Ishikawa (cell line): Measurements from ENCODE around the gene NME3.

Experiments
- CEBPB ChIP-seq: IDR thresholded peaks from 2 replicates; pipeline ENCODE4 v1.6.1; 2012
- CREB1 ChIP-seq: IDR thresholded peaks from 2 replicates; pipeline ENCODE4 v1.6.1; 2012; ENCODE audit warnings: low read depth
- EGR1 ChIP-seq: IDR thresholded peaks from 2 replicates; pipeline ENCODE4 v1.6.1; 2012
- EP300 ChIP-seq: IDR thresholded peaks from 2 replicates; pipeline ENCODE4 v1.6.1; 2012; ENCODE audit warnings: borderline replicate concordance
- FOXM1 ChIP-seq: IDR thresholded peaks from 2 replicates; pipeline ENCODE4 v1.6.1; 2012; ENCODE audit warnings: low read depth, borderline replicate concordance
- MAX ChIP-seq: IDR thresholded peaks from 2 replicates; pipeline ENCODE4 v1.6.1; 2012
- NFIC ChIP-seq: IDR thresholded peaks from 2 replicates; pipeline ENCODE4 v1.6.1; 2012
- RAD21 ChIP-seq: IDR thresholded peaks from 2 replicates; pipeline ENCODE4 v1.6.1; 2012; ENCODE audit warnings: low read depth
- TAF1 ChIP-seq: IDR thresholded peaks from 2 replicates; pipeline ENCODE4 v1.6.1; 2012; ENCODE audit warnings: low read depth, mild to moderate bottlenecking
- TCF12 ChIP-seq: IDR thresholded peaks from 2 replicates; pipeline ENCODE4 v1.6.1; 2012; ENCODE audit warnings: low read depth
- TEAD4 ChIP-seq: IDR thresholded peaks from 2 replicates; pipeline ENCODE4 v1.6.1; 2012
- YY1 ChIP-seq: IDR thresholded peaks from 2 replicates; pipeline ENCODE4 v1.6.1; 2012; ENCODE audit warnings: low read depth
- ZBTB7A ChIP-seq: IDR thresholded peaks from 2 replicates; pipeline ENCODE4 v1.6.1; 2012; ENCODE audit warnings: low read depth
- TF ChIP-seq, protein P1 (sequence below): IDR thresholded peaks from 2 replicates; pipeline ENCODE4 v1.6.1; 2012
- TF ChIP-seq, protein P2 (sequence below): IDR thresholded peaks from 2 replicates; pipeline ENCODE4 v1.6.1; 2012; ENCODE audit warnings: low read depth, mild to moderate bottlenecking

NME3 gene

GRCh38 chr16:1726661-1727502, 44.5 kb downstream of the NME3 start:
- TF ChIP-seq CEBPB = no peak
- no peak for TF ChIP-seq FOXM1
- TF ChIP-seq TCF12 = no peak
- TF ChIP-seq NFIC = no peak
- TF ChIP-seq EGR1 = no peak
- TF ChIP-seq TEAD4 = no peak
- no peak for TF ChIP-seq EP300
- no peak for TF ChIP-seq ZBTB7A
- TF ChIP-seq, protein P1, sequence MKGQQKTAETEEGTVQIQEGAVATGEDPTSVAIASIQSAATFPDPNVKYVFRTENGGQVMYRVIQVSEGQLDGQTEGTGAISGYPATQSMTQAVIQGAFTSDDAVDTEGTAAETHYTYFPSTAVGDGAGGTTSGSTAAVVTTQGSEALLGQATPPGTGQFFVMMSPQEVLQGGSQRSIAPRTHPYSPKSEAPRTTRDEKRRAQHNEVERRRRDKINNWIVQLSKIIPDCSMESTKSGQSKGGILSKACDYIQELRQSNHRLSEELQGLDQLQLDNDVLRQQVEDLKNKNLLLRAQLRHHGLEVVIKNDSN = no peak
- TF ChIP-seq TAF1 = no peak
- TF ChIP-seq MAX = no peak
- TF ChIP-seq, protein P2, sequence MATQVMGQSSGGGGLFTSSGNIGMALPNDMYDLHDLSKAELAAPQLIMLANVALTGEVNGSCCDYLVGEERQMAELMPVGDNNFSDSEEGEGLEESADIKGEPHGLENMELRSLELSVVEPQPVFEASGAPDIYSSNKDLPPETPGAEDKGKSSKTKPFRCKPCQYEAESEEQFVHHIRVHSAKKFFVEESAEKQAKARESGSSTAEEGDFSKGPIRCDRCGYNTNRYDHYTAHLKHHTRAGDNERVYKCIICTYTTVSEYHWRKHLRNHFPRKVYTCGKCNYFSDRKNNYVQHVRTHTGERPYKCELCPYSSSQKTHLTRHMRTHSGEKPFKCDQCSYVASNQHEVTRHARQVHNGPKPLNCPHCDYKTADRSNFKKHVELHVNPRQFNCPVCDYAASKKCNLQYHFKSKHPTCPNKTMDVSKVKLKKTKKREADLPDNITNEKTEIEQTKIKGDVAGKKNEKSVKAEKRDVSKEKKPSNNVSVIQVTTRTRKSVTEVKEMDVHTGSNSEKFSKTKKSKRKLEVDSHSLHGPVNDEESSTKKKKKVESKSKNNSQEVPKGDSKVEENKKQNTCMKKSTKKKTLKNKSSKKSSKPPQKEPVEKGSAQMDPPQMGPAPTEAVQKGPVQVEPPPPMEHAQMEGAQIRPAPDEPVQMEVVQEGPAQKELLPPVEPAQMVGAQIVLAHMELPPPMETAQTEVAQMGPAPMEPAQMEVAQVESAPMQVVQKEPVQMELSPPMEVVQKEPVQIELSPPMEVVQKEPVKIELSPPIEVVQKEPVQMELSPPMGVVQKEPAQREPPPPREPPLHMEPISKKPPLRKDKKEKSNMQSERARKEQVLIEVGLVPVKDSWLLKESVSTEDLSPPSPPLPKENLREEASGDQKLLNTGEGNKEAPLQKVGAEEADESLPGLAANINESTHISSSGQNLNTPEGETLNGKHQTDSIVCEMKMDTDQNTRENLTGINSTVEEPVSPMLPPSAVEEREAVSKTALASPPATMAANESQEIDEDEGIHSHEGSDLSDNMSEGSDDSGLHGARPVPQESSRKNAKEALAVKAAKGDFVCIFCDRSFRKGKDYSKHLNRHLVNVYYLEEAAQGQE = no peak
- TF ChIP-seq RAD21 = no peak
- no peak for TF ChIP-seq CREB1
- TF ChIP-seq YY1 = no peak

DNA sequence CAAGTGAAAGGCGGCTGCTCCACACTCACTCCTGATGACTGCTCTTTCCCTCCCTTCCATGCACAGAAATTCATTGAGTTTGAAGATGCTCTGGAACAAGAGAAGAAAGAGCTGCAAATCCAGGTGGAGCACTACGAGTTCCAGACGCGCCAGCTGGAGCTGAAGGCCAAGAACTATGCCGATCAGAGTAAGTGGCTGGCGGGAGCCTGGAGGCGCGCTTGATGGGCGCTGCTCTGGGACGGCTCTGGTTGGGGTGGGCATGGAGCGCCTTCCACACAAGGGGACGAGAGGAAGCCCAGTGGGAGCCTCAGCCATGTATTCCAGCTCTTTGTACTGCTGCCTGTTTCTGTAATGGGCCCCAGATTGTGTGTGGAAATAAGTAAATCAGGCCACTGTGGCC, 46.9 kb downstream of the NME3 start:
- TF ChIP-seq CREB1 (no peak), EGR1 (no peak), NFIC (no peak), EP300 (no peak), FOXM1 (no peak), CEBPB (no peak)
- TF ChIP-seq, protein P2 = no peak

DNA sequence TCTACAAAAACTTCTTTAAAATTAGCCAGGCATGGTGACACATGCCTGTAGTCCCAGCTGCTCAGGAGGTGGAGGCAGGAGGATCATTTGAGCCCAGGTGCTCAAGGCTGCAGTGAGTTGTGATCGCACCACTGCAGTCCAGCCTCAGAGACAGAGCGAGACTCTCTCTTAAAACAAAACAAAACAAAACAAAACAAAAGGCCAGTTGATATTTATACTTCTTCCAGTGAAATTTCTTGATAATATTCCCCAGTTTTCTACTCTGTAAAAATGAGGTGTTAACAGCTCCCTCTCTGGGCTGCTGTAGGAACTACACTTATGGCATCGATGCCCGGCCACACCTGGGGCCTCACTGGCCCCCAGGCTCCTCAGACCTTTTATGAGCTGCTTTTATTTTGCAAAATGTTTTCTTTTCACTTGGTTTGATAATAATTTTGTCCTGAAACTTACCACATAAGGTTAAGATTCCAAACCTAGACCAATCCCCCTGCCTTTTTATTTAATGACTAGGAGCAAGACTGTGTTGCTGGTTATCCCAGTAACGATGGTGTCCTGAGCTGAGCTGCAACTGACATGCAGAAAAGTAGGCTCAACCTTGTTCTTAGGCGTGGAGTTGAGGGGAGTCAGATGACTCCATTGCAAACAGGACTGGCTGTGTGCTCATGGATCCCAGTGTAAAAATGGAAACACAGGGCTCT, 47.7 kb downstream of the NME3 start:
- TF ChIP-seq EP300 (no peak), RAD21 (peak; percentile 50)

- TF ChIP-seq RAD21 (no peak), CEBPB (no peak), CREB1 (no peak), NFIC (no peak), EGR1 (no peak), MAX (no peak), TEAD4 (no peak), ZBTB7A (no peak)
Measured at GRCh38 chr16:1721372-1721771, 50.0 kb downstream of the NME3 start.
